Body of pancreas (tissue), 4 donors: Measurements from ENCODE around the gene XPR1.

Experiments
- CTCF ChIP-seq, 7 experiments: fragments of 450-650 bp in 4 of 7; fragments of 200-600 bp in 3 of 7; sonication (generic) in 3 of 7; IDR thresholded peaks; one replicate each; pipeline ENCODE4 v1.5.1; 2016 to 2019; ENCODE audit warnings: antibody characterized with exemption in 7 of 7
- POLR2A ChIP-seq, 3 donors: fragments of 450-650 bp; IDR thresholded peaks; one replicate each; pipeline ENCODE4 v1.6.1; 2016; ENCODE audit warnings: antibody characterized with exemption in 3 of 3, mild to moderate bottlenecking in 2 of 3

GRCh38 chr1:180670681-180671080, 38.9 kb downstream of the XPR1 start:
- TF ChIP-seq CTCF (IDR thresholded peaks at IDR 0.05) (no peak), POLR2A (IDR thresholded peaks at IDR 0.05) (no peak)
